Astrocyte of the spinal cord (primary cell): Measurements from ENCODE around the gene CGNL1.

Experiments
- DNase-seq: peaks from one replicate; pipeline ENCODE4 v3.0.0; 2011; ENCODE audit warnings: low read depth, low spot score
- H3K4me3 ChIP-seq: 2 replicates; pipeline ENCODE4 v1.5.1; 2011; ENCODE audit warnings: low read depth, mild to moderate bottlenecking, low read length, moderate library complexity
- CTCF ChIP-seq: IDR thresholded peaks from 2 replicates; pipeline ENCODE4 v1.5.1; 2012; ENCODE audit warnings: low read depth, mild to moderate bottlenecking, low read length, inconsistent platforms
- in situ Hi-C: cut with HindIII; loops from 2 replicates; pipeline ENCODE4 v1.10.0; 2017; ENCODE audit warnings: low sequenced_read_pairs

The CGNL1 gene

GRCh38 chr15:57330619-57331340 lies 45.5 kb upstream of the CGNL1 start:
- DNase-seq, result peak; percentile 35
- no peak overlapping the region for H3K4me3 ChIP-seq
- in situ Hi-C loops, result no loop called here
- TF ChIP-seq CTCF, result no peak

GRCh38 chr15:57332326-57332725 lies 44.0 kb upstream of the CGNL1 start:
- H3K4me3 ChIP-seq, result no peak overlapping the region
- no peak for DNase-seq
- TF ChIP-seq CTCF, result no peak
- in situ Hi-C loops, result no loop called here

GRCh38 chr15:57333487-57333886 lies 42.8 kb upstream of the CGNL1 start:
- no peak overlapping the region for H3K4me3 ChIP-seq
- in situ Hi-C loops, result no loop called here
- no peak for TF ChIP-seq CTCF
- DNase-seq, result peak; percentile 42

GRCh38 chr15:57334257-57334656 lies 42.0 kb upstream of the CGNL1 start:
- no peak overlapping the region for H3K4me3 ChIP-seq
- peak; percentile 29 for DNase-seq
- in situ Hi-C loops, result no loop called here
- no peak for TF ChIP-seq CTCF

- TF ChIP-seq CTCF, result no peak
- H3K4me3 ChIP-seq, result no peak overlapping the region
- in situ Hi-C loops, result no loop called here
- no peak for DNase-seq
Measured at GRCh38 chr15:57335293-57335715, 41.0 kb upstream of the CGNL1 start.

- in situ Hi-C loops, result no loop called here
- TF ChIP-seq CTCF, result no peak
- DNase-seq, result no peak
- no peak overlapping the region for H3K4me3 ChIP-seq
Measured at GRCh38 chr15:57335719-57336118, 40.6 kb upstream of the CGNL1 start.
